ENCODE measurements around the gene CBLB.

Gene CBLB

DNA sequence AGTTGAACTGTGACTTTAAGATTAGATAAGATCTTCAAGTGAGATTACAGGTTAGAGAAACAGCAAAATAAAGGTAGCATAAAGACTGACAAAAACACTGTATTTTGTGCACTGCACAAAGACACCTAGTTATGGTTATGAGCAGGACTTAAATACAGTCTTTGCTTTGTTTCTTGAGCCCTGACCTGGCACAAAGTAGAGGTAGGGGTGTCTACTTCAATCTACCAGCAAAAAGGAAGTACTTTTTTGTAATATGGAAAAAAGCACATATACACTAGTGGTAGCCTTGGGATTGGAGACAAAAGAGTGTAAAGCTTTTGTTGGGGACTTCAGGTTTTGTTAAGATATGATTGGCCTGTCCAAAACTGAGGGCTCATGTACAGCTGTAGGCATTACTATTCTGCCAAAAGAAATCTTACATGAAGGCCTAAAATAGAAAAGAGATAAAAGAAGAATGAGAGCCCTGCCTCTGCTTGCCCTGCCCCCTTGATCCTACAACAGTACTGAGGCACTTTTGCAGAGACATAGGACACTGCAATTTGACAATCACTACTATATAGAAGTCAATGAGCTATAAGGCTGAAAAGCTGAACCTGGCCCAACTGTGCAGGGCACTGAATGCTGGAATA is 194.3 kb downstream of the CBLB start:
- Histone ChIP-seq H3K79me1 (ENCODE audit: low read depth, low read length) (no peaks in the 10 kb centered on the region), H3K9ac (ENCODE audit: low read depth, low read length, poor library complexity) (no peak overlapping the region)

DNA sequence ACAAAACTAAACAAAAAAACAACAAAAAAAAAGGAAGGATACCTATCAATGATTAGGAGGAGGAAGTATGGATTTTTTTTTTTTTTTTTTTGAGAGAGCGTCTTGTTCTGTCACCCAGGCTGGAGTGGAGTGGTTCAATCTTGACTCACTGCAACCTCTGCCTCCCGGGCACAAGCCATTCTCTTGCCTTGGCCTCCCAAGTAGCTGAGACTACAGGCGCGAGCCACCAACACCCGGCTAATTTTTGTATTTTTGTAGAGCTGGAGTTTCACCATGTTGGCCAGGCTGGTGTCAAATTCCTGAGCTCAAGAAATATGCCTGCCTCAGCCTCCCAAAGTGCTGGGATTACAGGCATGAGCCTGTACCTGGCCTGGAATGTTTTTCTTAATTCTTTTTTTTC is 195.8 kb downstream of the CBLB start:
- no peak overlapping the region for H3K4me2 ChIP-seq (ENCODE audit: insufficient read depth, low read length, poor library complexity, severe bottlenecking)
- DNase-seq (ENCODE audit: low spot score) = no peak
- H2BK15ac ChIP-seq (ENCODE audit: low read length) = no peak overlapping the region
- no peaks in the 10 kb centered on the region for H3K79me1 ChIP-seq (ENCODE audit: low read depth, low read length)
- H3K9ac ChIP-seq (ENCODE audit: low read depth, low read length, poor library complexity) = no peak overlapping the region
- H3K18ac ChIP-seq (ENCODE audit: low read length) = no peak overlapping the region
- no peak overlapping the region for H2AFZ ChIP-seq (ENCODE audit: low read length)
- no peaks in the 10 kb centered on the region for H3K27me3 ChIP-seq (ENCODE audit: control insufficient read depth in 3 of 3, insufficient read depth in 3 of 3, low read depth in 1 of 3, low read length in 3 of 3)
- no peak overlapping the region for H3K23ac ChIP-seq (ENCODE audit: low read depth, low read length, poor library complexity)
- H4K91ac ChIP-seq (ENCODE audit: low read depth, low read length, poor library complexity) = no peak overlapping the region
- H3K36me3 ChIP-seq (replicated peaks in 1 of 2; ENCODE audit: control insufficient read depth in 2 of 2, insufficient read depth in 2 of 2, low read length in 2 of 2) = peaks cover 3 to 90% of the 10 kb centered on the region in 2 donors
- no peak overlapping the region for H3K14ac ChIP-seq (ENCODE audit: low read length)
- no peak overlapping the region for H2AK5ac ChIP-seq (ENCODE audit: low read depth, low read length)
- no CpG with 5 or more reads among the region's 5 CpGs for WGBS, 2 donors (ENCODE audit: extremely low coverage in 2 of 2, insufficient read length in 2 of 2, insufficient replicate concordance in 1 of 2)
- no peaks in the 10 kb centered on the region for H3K9me3 ChIP-seq (replicated peaks in 1 of 2; ENCODE audit: control insufficient read depth in 2 of 2, insufficient read depth in 1 of 2, low read depth in 1 of 2, low read length in 2 of 2)
- H3K4ac ChIP-seq (ENCODE audit: low read length) = no peak overlapping the region
- no peak overlapping the region for H2BK120ac ChIP-seq (ENCODE audit: low read depth, low read length)
- H2BK12ac ChIP-seq (ENCODE audit: low read length) = no peak overlapping the region
- H3K27ac ChIP-seq (replicated peaks; ENCODE audit: low read length) = no peak overlapping the region
- no peak overlapping the region for H2BK5ac ChIP-seq (ENCODE audit: low read length)
- no peaks in the 10 kb centered on the region for H3K4me1 ChIP-seq (ENCODE audit: control insufficient read depth in 2 of 2, insufficient read depth in 1 of 2, low read depth in 1 of 2, low read length in 2 of 2)
- H4K8ac ChIP-seq (ENCODE audit: low read depth, low read length) = no peak overlapping the region
- no peak overlapping the region for H3K4me3 ChIP-seq (ENCODE audit: low read length in 2 of 2)

More for the DNA sequence above, 194.3 kb downstream of the CBLB start:
- no peak overlapping the region for H3K4ac ChIP-seq (ENCODE audit: low read length)
- H3K4me1 ChIP-seq (ENCODE audit: control insufficient read depth in 2 of 2, insufficient read depth in 1 of 2, low read depth in 1 of 2, low read length in 2 of 2) = no peaks in the 10 kb centered on the region
- no peak overlapping the region for H3K14ac ChIP-seq (ENCODE audit: low read length)
- H3K4me2 ChIP-seq (ENCODE audit: insufficient read depth, low read length, poor library complexity, severe bottlenecking) = no peak overlapping the region
- no peak overlapping the region for H4K91ac ChIP-seq (ENCODE audit: low read depth, low read length, poor library complexity)
- peaks cover 3 to 85% of the 10 kb centered on the region in 2 donors for H3K36me3 ChIP-seq (replicated peaks in 1 of 2; ENCODE audit: control insufficient read depth in 2 of 2, insufficient read depth in 2 of 2, low read length in 2 of 2)
- no peak overlapping the region for H3K4me3 ChIP-seq (ENCODE audit: low read length in 2 of 2)
- no peak overlapping the region for H4K8ac ChIP-seq (ENCODE audit: low read depth, low read length)
- no peak overlapping the region for H2AFZ ChIP-seq (ENCODE audit: low read length)
- H2BK12ac ChIP-seq (ENCODE audit: low read length) = no peak overlapping the region
- no peak overlapping the region for H3K18ac ChIP-seq (ENCODE audit: low read length)
- H2AK5ac ChIP-seq (ENCODE audit: low read depth, low read length) = no peak overlapping the region
- no peak overlapping the region for H3K23ac ChIP-seq (ENCODE audit: low read depth, low read length, poor library complexity)
- no peak overlapping the region for H2BK5ac ChIP-seq (ENCODE audit: low read length)
- no peaks in the 10 kb centered on the region for H3K9me3 ChIP-seq (replicated peaks in 1 of 2; ENCODE audit: control insufficient read depth in 2 of 2, insufficient read depth in 1 of 2, low read depth in 1 of 2, low read length in 2 of 2)
- no peak overlapping the region for H2BK120ac ChIP-seq (ENCODE audit: low read depth, low read length)
- no peaks in the 10 kb centered on the region for H3K27me3 ChIP-seq (ENCODE audit: control insufficient read depth in 3 of 3, insufficient read depth in 3 of 3, low read depth in 1 of 3, low read length in 3 of 3)
- H2BK15ac ChIP-seq (ENCODE audit: low read length) = no peak overlapping the region
- no peak overlapping the region for H3K27ac ChIP-seq (replicated peaks; ENCODE audit: low read length)
- DNase-seq (ENCODE audit: low spot score) = no peak

DNA sequence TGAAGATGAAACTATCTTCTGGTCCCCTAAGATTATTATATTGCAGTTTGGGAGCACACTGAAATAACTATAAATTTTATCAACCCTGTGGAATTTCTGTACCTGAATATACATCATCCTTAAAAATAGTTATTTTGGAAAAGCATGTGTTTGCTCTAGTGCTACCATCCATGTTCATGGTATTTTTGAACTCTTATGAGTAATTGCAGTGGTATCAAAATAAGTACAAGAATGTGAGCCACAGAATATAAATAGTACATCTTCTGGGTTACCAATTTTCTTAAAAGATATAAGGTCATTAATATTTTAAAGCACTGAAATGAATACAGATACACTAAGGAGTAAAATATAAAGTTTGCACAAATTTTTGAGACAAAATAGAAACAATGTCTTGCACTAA is 206.5 kb downstream of the CBLB start:
- Histone ChIP-seq H3K9me3 (replicated peaks in 1 of 2; ENCODE audit: control insufficient read depth in 2 of 2, insufficient read depth in 1 of 2, low read depth in 1 of 2, low read length in 2 of 2) (no peaks in the 10 kb centered on the region), H3K4me1 (ENCODE audit: control insufficient read depth in 2 of 2, insufficient read depth in 1 of 2, low read depth in 1 of 2, low read length in 2 of 2) (no peaks in the 10 kb centered on the region), H3K79me1 (ENCODE audit: low read depth, low read length) (no peaks in the 10 kb centered on the region), H3K14ac (ENCODE audit: low read length) (no peak overlapping the region), H3K18ac (ENCODE audit: low read length) (no peak overlapping the region), H3K27me3 (ENCODE audit: control insufficient read depth in 3 of 3, insufficient read depth in 3 of 3, low read depth in 1 of 3, low read length in 3 of 3) (no peaks in the 10 kb centered on the region), H2BK15ac (ENCODE audit: low read length) (no peak overlapping the region), H2AK5ac (ENCODE audit: low read depth, low read length) (no peak overlapping the region), H2BK120ac (ENCODE audit: low read depth, low read length) (no peak overlapping the region), H3K4me3 (ENCODE audit: low read length in 2 of 2) (no peak overlapping the region), H3K27ac (replicated peaks; ENCODE audit: low read length) (no peak overlapping the region), H3K36me3 (replicated peaks in 1 of 2; ENCODE audit: control insufficient read depth in 2 of 2, insufficient read depth in 2 of 2, low read length in 2 of 2) (peaks cover 0 to 68% of the 10 kb centered on the region in 2 donors), H4K91ac (ENCODE audit: low read depth, low read length, poor library complexity) (no peak overlapping the region), H3K4ac (ENCODE audit: low read length) (no peak overlapping the region), H4K8ac (ENCODE audit: low read depth, low read length) (no peak overlapping the region), H3K9ac (ENCODE audit: low read depth, low read length, poor library complexity) (no peak overlapping the region), H2BK5ac (ENCODE audit: low read length) (no peak overlapping the region), H2BK12ac (ENCODE audit: low read length) (no peak overlapping the region), H2AFZ (ENCODE audit: low read length) (no peak overlapping the region), H3K4me2 (ENCODE audit: insufficient read depth, low read length, poor library complexity, severe bottlenecking) (no peak overlapping the region), H3K23ac (ENCODE audit: low read depth, low read length, poor library complexity) (no peak overlapping the region)
- DNase-seq (ENCODE audit: low spot score) = no peak

DNA sequence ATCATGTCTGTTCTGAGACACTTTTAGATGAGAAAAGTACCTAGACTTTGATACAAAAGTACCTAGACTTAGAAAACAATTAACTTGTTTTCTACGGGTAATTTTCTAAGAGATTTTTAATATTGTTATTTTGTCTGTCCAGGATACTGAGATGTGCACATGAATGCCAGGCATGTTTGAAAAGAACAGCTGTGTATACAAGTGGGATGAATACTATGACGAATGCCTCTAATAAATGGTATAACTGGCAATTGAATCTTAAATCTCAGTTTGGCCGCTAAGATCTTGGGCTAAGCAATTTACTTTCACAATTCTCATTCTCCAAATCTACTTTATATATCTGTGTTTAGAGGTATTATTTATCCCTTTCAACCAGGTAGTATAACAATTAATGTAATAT is 207.4 kb downstream of the CBLB start:
- no CpG with 5 or more reads among the region's 3 CpGs for WGBS, 2 donors (ENCODE audit: extremely low coverage in 2 of 2, insufficient read length in 2 of 2, insufficient replicate concordance in 1 of 2)
- H2BK12ac ChIP-seq (ENCODE audit: low read length) = no peak overlapping the region
- H2BK5ac ChIP-seq (ENCODE audit: low read length) = no peak overlapping the region
- no peaks in the 10 kb centered on the region for H3K9me3 ChIP-seq (replicated peaks in 1 of 2; ENCODE audit: control insufficient read depth in 2 of 2, insufficient read depth in 1 of 2, low read depth in 1 of 2, low read length in 2 of 2)
- no peak overlapping the region for H2BK15ac ChIP-seq (ENCODE audit: low read length)
- no peaks in the 10 kb centered on the region for H3K27me3 ChIP-seq (ENCODE audit: control insufficient read depth in 3 of 3, insufficient read depth in 3 of 3, low read depth in 1 of 3, low read length in 3 of 3)
- no peaks in the 10 kb centered on the region for H3K4me1 ChIP-seq (ENCODE audit: control insufficient read depth in 2 of 2, insufficient read depth in 1 of 2, low read depth in 1 of 2, low read length in 2 of 2)
- no peaks in the 10 kb centered on the region for H3K79me1 ChIP-seq (ENCODE audit: low read depth, low read length)
- no peak overlapping the region for H4K91ac ChIP-seq (ENCODE audit: low read depth, low read length, poor library complexity)
- no peak overlapping the region for H3K4ac ChIP-seq (ENCODE audit: low read length)
- H4K8ac ChIP-seq (ENCODE audit: low read depth, low read length) = no peak overlapping the region
- no peak overlapping the region for H3K14ac ChIP-seq (ENCODE audit: low read length)
- no peak overlapping the region for H2AK5ac ChIP-seq (ENCODE audit: low read depth, low read length)
- H3K4me3 ChIP-seq (ENCODE audit: low read length in 2 of 2) = no peak overlapping the region
- no peak overlapping the region for H3K9ac ChIP-seq (ENCODE audit: low read depth, low read length, poor library complexity)
- H2BK120ac ChIP-seq (ENCODE audit: low read depth, low read length) = no peak overlapping the region
- no peak overlapping the region for H2AFZ ChIP-seq (ENCODE audit: low read length)
- H3K23ac ChIP-seq (ENCODE audit: low read depth, low read length, poor library complexity) = no peak overlapping the region
- no peak overlapping the region for H3K18ac ChIP-seq (ENCODE audit: low read length)
- no peak overlapping the region for H3K27ac ChIP-seq (replicated peaks; ENCODE audit: low read length)
- no peak for DNase-seq (ENCODE audit: low spot score)
- H3K36me3 ChIP-seq (replicated peaks in 1 of 2; ENCODE audit: control insufficient read depth in 2 of 2, insufficient read depth in 2 of 2, low read length in 2 of 2) = peaks cover 0 to 59% of the 10 kb centered on the region in 2 donors
- no peak overlapping the region for H3K4me2 ChIP-seq (ENCODE audit: insufficient read depth, low read length, poor library complexity, severe bottlenecking)
